Activated naive CD8-positive, alpha-beta T cell treated with anti-CD3 and anti-CD28 coated beads, Interleukin-2, amount 50 U/mL, for 24 hours (primary cell): Measurements from ENCODE around the gene NDUFS8.

ENCODE experiments used
- ATAC-seq: fragments of 150-1000 bp; cut with Tn5 transposase; one replicate; pipeline ENCODE4 v1.10.0; 2021
- DNase-seq: peaks from one replicate; pipeline ENCODE4 v3.0.0; 2021
- H3K27ac Mint-ChIP-seq: one replicate; pipeline ENCODE4 v1.8.0; 2021; ENCODE audit warnings: mild to moderate bottlenecking, mixed read lengths
- H3K27me3 Mint-ChIP-seq: one replicate; pipeline ENCODE4 v1.8.0; 2021; ENCODE audit warnings: mixed read lengths
- H3K36me3 Mint-ChIP-seq: one replicate; pipeline ENCODE4 v1.8.0; 2021; ENCODE audit warnings: low read depth, mixed read lengths
- H3K4me1 Mint-ChIP-seq: one replicate; pipeline ENCODE4 v1.8.0; 2021; ENCODE audit warnings: mixed read lengths
- H3K4me3 Mint-ChIP-seq: one replicate; pipeline ENCODE4 v1.8.0; 2021; ENCODE audit warnings: mild to moderate bottlenecking, moderate library complexity, mixed read lengths
- H3K9me3 Mint-ChIP-seq: one replicate; pipeline ENCODE4 v1.8.0; 2021; ENCODE audit warnings: mixed read lengths

NDUFS8 gene

GRCh38 chr11:68017980-68018729, 12.3 kb upstream of the NDUFS8 start:
- peaks cover 2% of the 10 kb centered on the region for H3K27me3 Mint-ChIP-seq
- H3K4me3 Mint-ChIP-seq = no peak overlapping the region
- no peak overlapping the region for H3K27ac Mint-ChIP-seq
- DNase-seq = no peak
- ATAC-seq = no peak
- H3K36me3 Mint-ChIP-seq = no peaks in the 10 kb centered on the region
- no peaks in the 10 kb centered on the region for H3K4me1 Mint-ChIP-seq
- no peaks in the 10 kb centered on the region for H3K9me3 Mint-ChIP-seq

- ATAC-seq (no peak), DNase-seq (no peak)
- H3K36me3 Mint-ChIP-seq = no peaks in the 10 kb centered on the region
- no peaks in the 10 kb centered on the region for H3K4me1 Mint-ChIP-seq
- H3K9me3 Mint-ChIP-seq = no peaks in the 10 kb centered on the region
- H3K4me3 Mint-ChIP-seq = no peak overlapping the region
- no peak overlapping the region for H3K27ac Mint-ChIP-seq
- H3K27me3 Mint-ChIP-seq = peaks cover 2% of the 10 kb centered on the region
These were observed 11.7 kb upstream of the NDUFS8 start for GRCh38 chr11:68018730-68019190.

GRCh38 chr11:68019486-68019885, 11.0 kb upstream of the NDUFS8 start:
- Mint-ChIP-seq H3K4me3 (no peak overlapping the region), H3K9me3 (no peaks in the 10 kb centered on the region), H3K4me1 (no peaks in the 10 kb centered on the region), H3K27me3 (peaks cover 2% of the 10 kb centered on the region), H3K36me3 (no peaks in the 10 kb centered on the region), H3K27ac (no peak overlapping the region)
- DNase-seq (no peak), ATAC-seq (no peak)

GRCh38 chr11:68020575-68020974, 9.9 kb upstream of the NDUFS8 start:
- DNase-seq (no peak), ATAC-seq (peak; percentile 5)
- Mint-ChIP-seq H3K27me3 (peaks cover 2% of the 10 kb centered on the region), H3K4me3 (no peak overlapping the region), H3K4me1 (no peaks in the 10 kb centered on the region), H3K27ac (no peak overlapping the region), H3K9me3 (no peaks in the 10 kb centered on the region), H3K36me3 (no peaks in the 10 kb centered on the region)

GRCh38 chr11:68021167-68021787, 9.2 kb upstream of the NDUFS8 start:
- Mint-ChIP-seq H3K4me3 (no peak overlapping the region), H3K4me1 (no peaks in the 10 kb centered on the region), H3K27ac (no peak overlapping the region), H3K27me3 (peaks cover 2% of the 10 kb centered on the region), H3K9me3 (no peaks in the 10 kb centered on the region), H3K36me3 (no peaks in the 10 kb centered on the region)
- no peak for ATAC-seq
- no peak for DNase-seq

- Mint-ChIP-seq H3K36me3 (no peaks in the 10 kb centered on the region), H3K27me3 (peaks cover 2% of the 10 kb centered on the region), H3K27ac (no peak overlapping the region), H3K4me3 (no peak overlapping the region), H3K4me1 (no peaks in the 10 kb centered on the region), H3K9me3 (no peaks in the 10 kb centered on the region)
- no peak for ATAC-seq
- DNase-seq = no peak
These were observed 8.0 kb upstream of the NDUFS8 start for GRCh38 chr11:68022531-68022930.

GRCh38 chr11:68024508-68024907, 6.0 kb upstream of the NDUFS8 start:
- Mint-ChIP-seq H3K27ac (no peak overlapping the region), H3K4me1 (peaks cover 15% of the 10 kb centered on the region), H3K9me3 (no peaks in the 10 kb centered on the region), H3K36me3 (no peaks in the 10 kb centered on the region), H3K4me3 (no peak overlapping the region), H3K27me3 (peaks cover 2% of the 10 kb centered on the region)
- ATAC-seq (no peak), DNase-seq (no peak)

GRCh38 chr11:68025047-68025446, 5.4 kb upstream of the NDUFS8 start:
- Mint-ChIP-seq H3K27me3 (no peaks in the 10 kb centered on the region), H3K4me1 (peaks cover 21% of the 10 kb centered on the region), H3K4me3 (no peak overlapping the region), H3K27ac (no peak overlapping the region), H3K9me3 (no peaks in the 10 kb centered on the region), H3K36me3 (no peaks in the 10 kb centered on the region)
- ATAC-seq (no peak), DNase-seq (no peak)

- H3K9me3 Mint-ChIP-seq = no peaks in the 10 kb centered on the region
- H3K4me3 Mint-ChIP-seq = no peak overlapping the region
- H3K4me1 Mint-ChIP-seq = peaks cover 33% of the 10 kb centered on the region
- DNase-seq (no peak), ATAC-seq (no peak)
- H3K36me3 Mint-ChIP-seq = peaks cover under 1% of the 10 kb centered on the region
- no peaks in the 10 kb centered on the region for H3K27me3 Mint-ChIP-seq
- no peak overlapping the region for H3K27ac Mint-ChIP-seq
These were observed 3.9 kb upstream of the NDUFS8 start for GRCh38 chr11:68026391-68027105.

GRCh38 chr11:68027667-68028066, 2.8 kb upstream of the NDUFS8 start:
- Mint-ChIP-seq H3K36me3 (peaks cover 3% of the 10 kb centered on the region), H3K27ac (no peak overlapping the region), H3K9me3 (no peaks in the 10 kb centered on the region), H3K4me1 (peaks cover 37% of the 10 kb centered on the region), H3K4me3 (no peak overlapping the region), H3K27me3 (no peaks in the 10 kb centered on the region)
- DNase-seq = no peak
- ATAC-seq = no peak

- Mint-ChIP-seq H3K27ac (peak overlapping the region; percentile 65), H3K27me3 (no peaks in the 10 kb centered on the region), H3K36me3 (peaks cover 3% of the 10 kb centered on the region), H3K9me3 (no peaks in the 10 kb centered on the region), H3K4me1 (peaks cover 37% of the 10 kb centered on the region), H3K4me3 (peak overlapping the region; percentile 95)
- ATAC-seq = no peak
- no peak for DNase-seq
These were observed 1.5 kb upstream of the NDUFS8 start for GRCh38 chr11:68028802-68029545.

- peaks cover 5% of the 10 kb centered on the region for H3K36me3 Mint-ChIP-seq
- H3K4me1 Mint-ChIP-seq = peaks cover 37% of the 10 kb centered on the region
- no peak for ATAC-seq
- no peaks in the 10 kb centered on the region for H3K9me3 Mint-ChIP-seq
- peak overlapping the region; percentile 95 for H3K27ac Mint-ChIP-seq
- no peaks in the 10 kb centered on the region for H3K27me3 Mint-ChIP-seq
- peak overlapping the region; percentile 95 for H3K4me3 Mint-ChIP-seq
- peak; percentile 14 for DNase-seq
These were observed 623 bp downstream of the NDUFS8 start for GRCh38 chr11:68031144-68031464.

- no peak for DNase-seq
- Mint-ChIP-seq H3K9me3 (no peaks in the 10 kb centered on the region), H3K4me1 (peaks cover 43% of the 10 kb centered on the region), H3K36me3 (peaks cover 5% of the 10 kb centered on the region), H3K27me3 (no peaks in the 10 kb centered on the region), H3K4me3 (peak overlapping the region; percentile 95), H3K27ac (peak overlapping the region; percentile 95)
- ATAC-seq = no peak
These were observed 1.5 kb downstream of the NDUFS8 start for GRCh38 chr11:68032003-68032402.

- Mint-ChIP-seq H3K4me3 (no peak overlapping the region), H3K36me3 (peaks cover 5% of the 10 kb centered on the region), H3K4me1 (peaks cover 46% of the 10 kb centered on the region), H3K9me3 (no peaks in the 10 kb centered on the region), H3K27ac (no peak overlapping the region), H3K27me3 (no peaks in the 10 kb centered on the region)
- DNase-seq (no peak), ATAC-seq (no peak)
These were observed 2.7 kb downstream of the NDUFS8 start for GRCh38 chr11:68032997-68033707.
